ENCODE results near the gene RFNG.

DNA sequence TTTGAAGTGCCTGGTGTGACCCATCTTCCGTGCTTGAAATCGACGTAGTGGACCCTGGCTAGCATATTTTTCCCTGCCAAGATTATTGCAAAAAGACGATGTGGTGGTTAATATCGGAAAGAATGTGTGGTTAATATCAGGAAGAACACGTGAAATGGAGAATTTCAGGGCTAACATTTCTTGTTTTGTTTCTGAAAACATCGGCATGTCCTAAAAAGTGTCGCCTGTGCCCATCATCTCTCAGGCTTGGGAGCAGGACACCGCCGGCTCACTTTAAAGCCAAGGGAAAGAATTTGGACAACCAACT is 13.8 kb downstream of the RFNG start:
- TF ChIP-seq ZFX (IDR thresholded peaks at IDR 0.05), result no peak
- TF ChIP-seq, protein P1, sequence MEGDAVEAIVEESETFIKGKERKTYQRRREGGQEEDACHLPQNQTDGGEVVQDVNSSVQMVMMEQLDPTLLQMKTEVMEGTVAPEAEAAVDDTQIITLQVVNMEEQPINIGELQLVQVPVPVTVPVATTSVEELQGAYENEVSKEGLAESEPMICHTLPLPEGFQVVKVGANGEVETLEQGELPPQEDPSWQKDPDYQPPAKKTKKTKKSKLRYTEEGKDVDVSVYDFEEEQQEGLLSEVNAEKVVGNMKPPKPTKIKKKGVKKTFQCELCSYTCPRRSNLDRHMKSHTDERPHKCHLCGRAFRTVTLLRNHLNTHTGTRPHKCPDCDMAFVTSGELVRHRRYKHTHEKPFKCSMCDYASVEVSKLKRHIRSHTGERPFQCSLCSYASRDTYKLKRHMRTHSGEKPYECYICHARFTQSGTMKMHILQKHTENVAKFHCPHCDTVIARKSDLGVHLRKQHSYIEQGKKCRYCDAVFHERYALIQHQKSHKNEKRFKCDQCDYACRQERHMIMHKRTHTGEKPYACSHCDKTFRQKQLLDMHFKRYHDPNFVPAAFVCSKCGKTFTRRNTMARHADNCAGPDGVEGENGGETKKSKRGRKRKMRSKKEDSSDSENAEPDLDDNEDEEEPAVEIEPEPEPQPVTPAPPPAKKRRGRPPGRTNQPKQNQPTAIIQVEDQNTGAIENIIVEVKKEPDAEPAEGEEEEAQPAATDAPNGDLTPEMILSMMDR (IDR thresholded peaks at IDR 0.05 in 2 of 3, conservative IDR thresholded peaks at IDR 0.05 in 1 of 3; ENCODE audit: borderline replicate concordance in 1 of 3, insufficient read depth in 1 of 3, low read depth in 2 of 3, low read length in 2 of 3), result no peak
